Gastroesophageal sphincter (tissue), 2 donors: ENCODE measurements around the gene SYK.

Source experiments
- EP300 ChIP-seq: sonication (generic); formaldehyde crosslinking; IDR thresholded peaks from one replicate; pipeline ENCODE4 v1.6.1; 2017; ENCODE audit warnings: antibody characterized with exemption, mild to moderate bottlenecking
- POLR2A ChIP-seq, 2 donors: fragments of 450-650 bp; IDR thresholded peaks; one replicate each; pipeline ENCODE4 v1.6.1; 2017; ENCODE audit warnings: antibody characterized with exemption in 2 of 2, mild to moderate bottlenecking in 2 of 2, moderate library complexity in 1 of 2

DNA sequence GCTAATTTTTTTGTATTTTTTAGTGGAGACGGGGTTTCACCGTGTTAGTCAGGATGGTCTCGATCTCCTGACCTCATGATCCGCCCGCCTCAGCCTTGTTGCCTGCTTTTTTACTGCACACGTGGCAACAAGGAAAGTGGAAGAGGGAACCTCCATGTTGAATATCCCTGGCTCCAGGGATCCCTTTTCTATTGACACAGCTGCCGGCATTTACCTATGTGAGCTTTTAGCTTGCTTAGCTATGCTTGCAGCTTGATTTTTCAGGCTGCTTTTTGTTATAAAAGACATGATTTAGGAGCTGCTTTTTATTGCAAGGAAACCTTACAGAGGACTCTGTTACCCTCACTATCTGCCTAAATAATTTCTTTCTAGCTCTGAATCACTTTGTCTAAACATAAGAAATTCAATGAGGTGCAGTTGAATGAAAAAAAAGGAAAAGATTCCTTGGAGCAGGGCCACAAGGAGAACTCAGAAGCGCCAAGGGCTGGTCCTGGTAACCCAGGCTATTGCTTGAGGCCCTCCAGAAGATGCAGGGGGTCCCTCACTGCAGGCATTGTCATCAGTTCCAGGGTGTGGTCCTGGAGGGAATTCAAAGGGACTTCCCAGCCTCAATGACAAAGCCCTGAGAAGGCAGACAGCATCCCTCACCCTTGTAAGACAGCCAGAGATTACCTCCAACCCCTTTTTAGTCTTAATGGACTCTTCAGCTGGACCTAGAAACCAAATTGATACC, 89.9 kb downstream of the SYK start:
- TF ChIP-seq EP300 (no peak), POLR2A (IDR thresholded peaks at IDR 0.05) (no peak)
